HG03432 (cell line): ENCODE measurements around the gene GTSE1.

ENCODE experiments used
- ATAC-seq: cut with Tn5 transposase; IDR thresholded peaks from one replicate; pipeline ENCODE4 v1.9.1; 2021; ENCODE audit warnings: mild to moderate bottlenecking, moderate library complexity; ENCODE audit not compliant: unreplicated experiment

Gene GTSE1

DNA sequence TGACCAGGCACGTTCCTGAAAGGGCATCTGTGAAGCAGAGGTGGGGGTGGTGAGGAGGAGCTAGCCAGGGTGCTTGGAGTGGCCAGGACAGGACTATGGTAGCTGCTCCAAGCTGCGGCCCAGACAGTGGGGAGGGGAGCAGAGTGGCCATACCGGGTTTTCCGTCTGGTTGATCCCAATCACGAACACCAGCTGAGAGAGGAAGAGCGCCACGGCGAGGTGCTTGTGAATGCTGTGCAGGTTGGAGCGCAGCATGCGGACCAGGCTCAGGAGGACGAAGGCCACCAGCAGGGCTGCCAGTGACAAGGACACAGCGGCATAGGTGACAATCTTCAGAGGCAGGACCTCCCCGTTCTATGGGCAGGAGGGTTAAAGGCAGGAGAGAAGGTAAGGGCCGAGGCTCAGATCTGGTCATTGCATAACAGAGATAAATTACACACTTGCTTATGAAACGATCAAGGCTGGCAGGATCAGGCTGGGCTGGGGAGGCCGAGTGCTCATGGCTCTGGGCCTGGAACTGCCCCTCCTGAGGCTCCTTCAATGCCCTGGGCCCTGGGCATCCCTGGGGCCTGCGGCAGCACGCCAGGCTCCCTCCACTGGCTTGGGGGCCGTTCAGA is 80.3 kb downstream of the GTSE1 start:
- no peak for ATAC-seq

DNA sequence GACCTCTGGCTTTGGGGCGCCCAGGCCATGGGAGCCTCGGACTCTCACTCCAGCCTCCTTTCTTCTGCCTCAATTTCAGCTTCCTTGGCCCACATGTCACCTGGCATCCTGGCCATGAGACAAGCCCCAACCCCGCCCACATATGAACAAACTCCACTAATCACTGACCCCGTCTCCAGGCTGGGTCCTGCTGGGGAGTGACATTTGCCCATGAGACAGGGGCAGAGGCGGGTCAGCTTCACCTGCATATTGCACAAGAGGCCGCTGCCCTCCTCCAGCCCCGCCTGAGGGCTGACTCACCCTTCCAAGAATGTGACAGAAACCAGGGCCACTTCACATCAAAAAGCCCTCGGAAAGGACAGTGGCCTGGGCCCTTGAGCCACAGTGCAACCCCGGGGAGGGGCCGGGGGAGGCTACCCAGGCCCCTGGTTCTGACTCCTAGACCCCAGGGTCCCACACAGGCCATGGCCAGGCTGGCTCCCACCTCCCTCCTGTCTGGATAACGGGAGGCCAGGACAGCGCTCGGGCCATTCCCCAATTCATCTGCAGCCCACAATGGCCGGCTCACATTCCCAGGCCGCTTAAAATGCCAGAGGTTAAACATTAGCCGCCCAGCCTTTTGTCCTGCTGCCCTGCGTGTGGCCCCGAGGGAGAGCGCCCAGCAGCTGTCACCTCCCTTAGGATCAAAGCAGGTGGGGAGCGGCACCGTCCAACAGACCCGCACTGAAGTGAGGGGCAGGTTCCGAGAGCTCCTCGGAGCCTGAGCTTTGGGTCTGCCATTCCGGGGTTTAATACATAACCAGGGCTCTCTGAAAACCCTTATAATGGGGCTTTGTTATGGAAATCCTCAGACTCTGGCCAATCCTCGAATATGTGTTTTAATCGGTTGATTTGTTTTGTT is 81.1 kb downstream of the GTSE1 start:
- no peak for ATAC-seq

DNA sequence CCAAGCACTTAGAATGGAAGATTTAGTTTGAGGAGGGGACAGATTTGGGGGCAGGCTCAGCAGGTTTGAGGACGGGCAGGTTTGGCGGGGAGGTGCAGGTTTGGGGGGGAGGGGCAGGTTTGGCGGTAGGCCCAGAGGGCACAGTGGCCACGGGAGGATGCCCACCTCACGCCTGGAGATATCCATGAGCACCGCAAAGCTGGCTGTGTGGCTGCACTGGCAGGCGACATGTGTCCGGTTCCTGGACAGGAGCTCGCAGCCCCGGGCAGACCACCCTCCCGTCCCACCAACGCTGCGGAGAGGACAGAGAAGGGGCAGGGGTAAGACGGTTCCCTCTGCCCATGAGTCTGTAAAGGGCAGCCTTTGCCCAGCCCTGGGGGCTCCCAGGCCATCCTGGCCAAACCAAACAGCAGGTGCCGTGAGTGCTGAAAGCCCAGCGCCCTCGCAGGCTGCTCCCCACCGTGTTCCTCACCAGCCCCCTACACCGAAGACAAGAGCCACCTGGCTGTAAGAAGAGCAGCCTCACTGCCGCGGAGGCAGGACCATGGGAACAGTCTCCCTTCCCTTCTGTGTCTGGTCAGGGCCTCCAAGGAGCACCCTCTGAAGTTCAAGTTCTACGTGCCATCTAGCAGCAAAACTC is 81.9 kb downstream of the GTSE1 start:
- no peak for ATAC-seq

DNA sequence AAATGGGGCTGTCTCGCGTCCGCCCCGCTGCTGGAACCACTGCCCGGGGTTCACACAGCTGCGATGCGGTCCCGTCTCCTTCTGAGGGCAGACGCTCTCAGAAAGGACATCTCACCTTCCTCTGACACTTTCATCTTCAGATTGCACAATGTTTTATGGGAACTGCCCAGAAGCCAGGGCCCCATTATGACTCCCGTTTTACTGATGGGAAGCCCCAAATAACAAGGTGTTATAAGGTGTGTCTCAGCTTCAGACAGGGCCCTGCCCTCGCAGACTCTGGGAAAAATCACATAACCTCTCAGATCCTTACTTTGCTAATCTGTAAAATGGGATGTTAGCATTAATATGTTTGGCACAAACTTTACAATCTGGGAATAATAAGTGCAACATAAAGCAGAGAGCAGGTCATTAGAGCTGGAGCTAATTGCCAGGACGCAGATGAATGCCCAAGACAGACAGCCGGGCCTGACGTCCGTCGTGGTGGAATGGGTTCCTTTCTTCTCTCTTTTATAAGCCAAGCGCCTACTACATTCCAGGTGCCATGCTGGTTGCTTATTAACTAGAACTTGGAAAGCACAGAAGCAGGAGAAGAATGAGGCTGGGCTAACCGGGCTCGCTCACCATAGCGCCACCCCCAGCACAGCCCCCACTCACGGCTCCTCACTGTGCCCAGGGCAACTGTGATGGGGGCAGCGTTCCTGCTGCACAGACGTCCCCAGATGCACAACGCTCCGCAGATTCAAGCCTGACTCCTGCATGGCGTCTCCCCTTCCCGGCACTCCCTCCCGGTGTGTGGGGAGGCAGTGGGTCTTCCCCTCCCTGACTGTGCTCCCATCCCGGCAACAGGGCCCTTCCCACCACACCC is 82.6 kb downstream of the GTSE1 start:
- no peak for ATAC-seq

DNA sequence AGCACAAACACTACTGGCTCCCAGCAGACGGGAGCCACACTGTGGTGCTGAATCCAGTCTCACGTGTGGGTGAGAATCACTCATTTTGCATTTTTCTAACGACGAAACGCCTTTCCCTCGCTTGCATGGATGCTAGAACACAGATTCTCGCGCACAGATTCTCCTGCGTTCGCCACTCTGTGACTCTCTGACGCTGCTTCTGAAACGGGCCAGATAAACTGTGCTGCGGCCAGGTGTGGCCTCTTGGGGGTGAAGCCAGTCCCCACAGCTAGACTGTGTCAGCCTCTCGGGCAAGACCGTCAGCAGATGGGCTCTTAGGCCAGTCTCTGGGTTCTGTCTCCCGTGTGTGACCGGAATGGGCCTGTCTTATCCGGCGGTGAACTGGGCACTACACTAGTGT is 83.4 kb downstream of the GTSE1 start:
- ATAC-seq, result no peak
